K562 (cell line): Measurements from ENCODE around the gene RPL10A. TPM values are rescaled to one million over a fixed set of nuclear protein-coding genes. Genes with fewer than 3 reads are reported as not detected.
A peak's percentile ranks its signal among the peaks of the same experiment; 100 is the strongest.

Experiments
- ATAC-seq: fragments of 200-7000 bp; cut with Tn5 transposase; 3 replicates; pipeline ENCODE4 v1.9.1; 2020; ENCODE audit warnings: moderate library complexity
- BruUV-seq: library from RNA; stranded (reverse); fragments of 400-500 nt; replicated peaks from 2 replicates; lab custom pipeline; 2021; lab: Mats Ljungman, UMichigan
- CTCF ChIA-PET: fragments of 300-600 bp; formaldehyde crosslinking; extraction: SDS; loops from one replicate; lab custom pipeline; 2021; ENCODE audit warnings: low intra/inter-chr PET ratio; lab: Yijun Ruan, JAX
- POLR2A ChIA-PET: fragments of 300-600, 350-650 bp; sonication (Branson Sonifier 250); formaldehyde crosslinking; extraction: SDS; loops from one replicate; lab custom pipeline; 2021; ENCODE audit warnings: antibody characterized with exemption, inconsistent platforms; lab: Yijun Ruan, JAX
- DNase-seq, 4 experiments: peaks; one replicate each; pipeline versions ENCODE4 v3.0.0 to v3.0.0-alpha.2; 2011 to 2018; ENCODE audit warnings: low spot score in 3 of 4, mixed read lengths in 3 of 4; ENCODE audit errors: extremely low read depth in 1 of 4
- FAIRE-seq: peaks from 2 replicates; lab custom pipeline; 2011; peaks lifted over from hg19 to GRCh38; lab: Jason Lieb, UNC
- H2AFZ ChIP-seq: 2 replicates; pipeline ENCODE4 v1.6.0; 2011; ENCODE audit warnings: low read depth, low read length, control low read depth, inconsistent platforms
- H3K27ac ChIP-seq: fragments of 200-600 bp; 3 replicates; pipeline ENCODE4 v1.8.0; 2011; ENCODE audit warnings: low read depth, mild to moderate bottlenecking, control low read depth, inconsistent platforms, low read length, moderate library complexity, mixed read lengths; ENCODE audit errors: extremely low read depth
- H3K27me3 ChIP-seq, 2 experiments: fragments of 300-600 bp in 1 of 2; 2 replicates in 1 of 2; 3 replicates in 1 of 2; pipeline versions ENCODE4 v1.6.0 to v1.8.0; 2011; ENCODE audit warnings: inconsistent platforms in 2 of 2, low read length in 2 of 2, mild to moderate bottlenecking in 1 of 2, mixed read lengths in 1 of 2, moderate library complexity in 1 of 2; ENCODE audit not compliant: control insufficient read depth in 2 of 2, insufficient read depth in 2 of 2
- H3K36me3 ChIP-seq: fragments of 300-600 bp; 3 replicates; pipeline ENCODE4 v1.8.0; 2011; ENCODE audit warnings: mild to moderate bottlenecking, low read length, inconsistent platforms; ENCODE audit not compliant: control insufficient read depth, insufficient read depth
- H3K4me1 ChIP-seq, 2 experiments: fragments of 200-600 bp in 1 of 2; replicated peaks in 1 of 2; 2 replicates in 1 of 2; 3 replicates in 1 of 2; pipeline versions ENCODE4 v1.5.1 to v1.8.0; 2011; ENCODE audit warnings: inconsistent platforms in 2 of 2, low read length in 2 of 2, mild to moderate bottlenecking in 1 of 2, mixed read lengths in 1 of 2, moderate library complexity in 1 of 2; ENCODE audit not compliant: control insufficient read depth in 2 of 2, insufficient read depth in 2 of 2
- H3K4me2 ChIP-seq: 2 replicates; pipeline ENCODE4 v1.6.1; 2011; ENCODE audit warnings: low read length, control low read depth, inconsistent platforms, mixed read lengths; ENCODE audit not compliant: insufficient read depth
- H3K4me3 ChIP-seq: fragments of 200-600 bp; sonication (generic), shearing (Covaris generic); 2 replicates; pipeline ENCODE4 v1.5.1; 2016; ENCODE audit warnings: control low read depth, inconsistent platforms
- H3K79me2 ChIP-seq: fragments of 200-600 bp; 3 replicates; pipeline ENCODE4 v1.8.0; 2011; ENCODE audit warnings: low read length, inconsistent platforms; ENCODE audit not compliant: control insufficient read depth, insufficient read depth
- H3K9ac ChIP-seq, 2 experiments: 2 replicates each; pipeline versions ENCODE4 v1.6.0 to v1.6.1; 2011; ENCODE audit warnings: low read depth in 2 of 2, low read length in 2 of 2, control low read depth in 1 of 2, inconsistent platforms in 1 of 2, mild to moderate bottlenecking in 1 of 2, mixed read lengths in 1 of 2; ENCODE audit not compliant: insufficient read depth in 1 of 2
- H3K9me1 ChIP-seq: one replicate; pipeline ENCODE4 v1.6.0; 2011; ENCODE audit warnings: inconsistent platforms, mild to moderate bottlenecking, low read length, moderate library complexity; ENCODE audit not compliant: control insufficient read depth, insufficient read depth
- H3K9me3 ChIP-seq: replicated peaks from 2 replicates; pipeline ENCODE4 v1.5.1; 2011; ENCODE audit warnings: low read depth, low read length, inconsistent platforms; ENCODE audit not compliant: control insufficient read depth, insufficient read depth
- H4K20me1 ChIP-seq: replicated peaks from 2 replicates; pipeline ENCODE4 v1.6.1; 2011; ENCODE audit warnings: low read length, inconsistent platforms, mixed read lengths; ENCODE audit not compliant: control insufficient read depth, insufficient read depth
- CHD1 ChIP-seq: fragments of 200-600 bp; sonication (generic); IDR thresholded peaks from one replicate; pipeline ENCODE4 v1.6.1; 2012; ENCODE audit warnings: mild to moderate bottlenecking, moderate library complexity, low read length, inconsistent platforms
- GATAD2A ChIP-seq: fragments of 450-650 bp; IDR thresholded peaks from 2 replicates; pipeline ENCODE4 v1.6.1; 2017
- PBX2 ChIP-seq, 2 experiments: IDR thresholded peaks in 1 of 2; conservative IDR thresholded peaks in 1 of 2; 2 replicates each; pipeline ENCODE4 v1.6.1; 2016; ENCODE audit warnings: low read depth in 2 of 2, mild to moderate bottlenecking in 1 of 2, missing compliant biosample characterization in 1 of 2, missing genetic modification characterization in 1 of 2, moderate library complexity in 1 of 2
- PCBP2 ChIP-seq: fragments of 200-400 bp; formaldehyde crosslinking; IDR thresholded peaks from 2 replicates; pipeline ENCODE4 v1.6.1; 2018; ENCODE audit warnings: low read length, low read depth, mild to moderate bottlenecking, moderate library complexity; ENCODE audit not compliant: poor library complexity, severe bottlenecking
- RAD21 ChIP-seq, 2 experiments: fragments of 250-450 bp in 1 of 2; fragments of 450-650 bp in 1 of 2; sonication (Bioruptor Pico) in 1 of 2; formaldehyde crosslinking in 1 of 2; IDR thresholded peaks in 1 of 2; conservative IDR thresholded peaks in 1 of 2; 2 replicates each; pipeline versions ENCODE4 v1.4.0 to v1.8.0; 2020 to 2022; ENCODE audit warnings: mild to moderate bottlenecking in 2 of 2, moderate library complexity in 1 of 2
- SRSF7 ChIP-seq: fragments of 200-400 bp; formaldehyde crosslinking; optimal IDR thresholded peaks from 2 replicates; pipeline ENCODE3; 2017; ENCODE audit warnings: mild to moderate bottlenecking, low read depth, low read length
- TGIF2 ChIP-seq: sonication (generic); formaldehyde crosslinking; IDR thresholded peaks from 2 replicates; pipeline ENCODE4 v1.8.1; 2022; ENCODE audit warnings: mild to moderate bottlenecking, missing genetic modification reagents, moderate library complexity
- ZBTB7A ChIP-seq: IDR thresholded peaks from 2 replicates; pipeline ENCODE4 v1.6.1; 2011; ENCODE audit warnings: low read depth, mild to moderate bottlenecking, low read length, moderate library complexity, borderline replicate concordance; ENCODE audit not compliant: control insufficient read depth
- WGBS: fragments of 100-300 bp; shearing (Covaris generic); methylation state at CpG from one replicate; pipeline ENCODE4 v1.1.6; 2016; ENCODE audit warnings: low coverage, mixed read lengths; ENCODE audit not compliant: insufficient coverage; ENCODE audit errors: missing lambda C conversion rate; 5-methylcytosine and 5-hydroxymethylcytosine counted together
- in situ Hi-C: fragments of 300-500 bp; cut with MboI; formaldehyde crosslinking; loops from 4 replicates; pipeline ENCODE4 v1.15.0; 2018; ENCODE audit warnings: inconsistent platforms, mixed read lengths
- intact Hi-C: fragments of 100-400 bp; cut with micrococcal nuclease; formaldehyde crosslinking; loops from 2 replicates; pipeline ENCODE4 v1.14.2; 2022
- polyA plus RNA-seq, 8 experiments: library from polyadenylated mRNA; depleted of rRNA in 4 of 8; stranded (reverse) in 5 of 8; unstranded in 3 of 8; fragments of >200 nt; fragmentation: Nextera tagmentation in 2 of 8; fragmentation: Illumina TruSeq in 1 of 8; extraction: Ambion mirVana in 2 of 8; extraction: Trizol in 1 of 8; gene quantifications; 2 replicates each; pipeline versions ENCODE4 v1.2.1 to v1.2.3, GENCODE V29; 2011 to 2014; ENCODE audit warnings: inconsistent platforms in 1 of 8, missing spikeins in 1 of 8
- total RNA-seq, 7 experiments: library from RNA; depleted of rRNA in 6 of 7; stranded (reverse); fragments of >200 nt in 6 of 7; fragmentation: Illumina TruSeq in 2 of 7; extraction: Trizol in 2 of 7; gene quantifications; 2 replicates each; pipeline versions ENCODE4 v1.2.1 to v1.2.3, GENCODE V29; 2011 to 2021; ENCODE audit warnings: low replicate concordance in 1 of 7
- TF ChIP-seq, protein P1 (sequence below), 2 experiments: fragments of 450-650 bp in 1 of 2; sonication (generic) in 1 of 2; formaldehyde crosslinking; conservative IDR thresholded peaks; 2 replicates each; pipeline versions ENCODE4 v1.4.0 to v1.8.1; 2020 to 2022; ENCODE audit warnings: mild to moderate bottlenecking in 1 of 2, missing genetic modification reagents in 1 of 2
- TF ChIP-seq, protein P2 (sequence below): sonication (generic); formaldehyde crosslinking; IDR thresholded peaks from 2 replicates; pipeline ENCODE4 v1.8.0; 2023; ENCODE audit warnings: mild to moderate bottlenecking, missing genetic modification reagents
- TF ChIP-seq, protein P3 (sequence below): sonication (generic); formaldehyde crosslinking; IDR thresholded peaks from 2 replicates; pipeline ENCODE4 v1.9.0; 2022; ENCODE audit warnings: mild to moderate bottlenecking, missing genetic modification reagents
- TF ChIP-seq, protein P4 (sequence below): sonication (generic); formaldehyde crosslinking; IDR thresholded peaks from 2 replicates; pipeline ENCODE4 v1.9.0; 2022; ENCODE audit warnings: mild to moderate bottlenecking, missing genetic modification reagents

Gene RPL10A
- total and polyA plus RNA-seq, 9 of the 15 experiments (the other 6 are each of a cell fraction or from before 2014, with no cell fraction given): 1,589 to 3,237 (median 2,116) TPM

GRCh38 chr6:35494161-35494563, 26.0 kb downstream of the RPL10A start:
- FAIRE-seq (no peak), DNase-seq (no peak), ATAC-seq (no peak)
- Histone ChIP-seq H3K4me2 (no peak overlapping the region), H3K79me2 (peaks cover 44% of the 10 kb centered on the region), H4K20me1 (peaks cover 24% of the 10 kb centered on the region; the same call in 1 of the 2 replicates), H3K9me3 (no peaks in the 10 kb centered on the region), H3K4me1 (peaks cover 56 to 76% of the 10 kb centered on the region in 2 experiments), H2AFZ (no peak overlapping the region), H3K36me3 (no peaks in the 10 kb centered on the region), H3K4me3 (no peak overlapping the region), H3K9me1 (peaks cover 3% of the 10 kb centered on the region), H3K27ac (no peak overlapping the region), H3K9ac (peak overlapping the region in 1 of 2 experiments; percentile 69; a peak in 2 of 4 replicates), H3K27me3 (no peaks in the 10 kb centered on the region)
- POLR2A ChIA-PET: interaction anchor here (1.1 kb wide), 1 partner anchor 13 kb away, joined by 3 read pairs; no protein-coding TSS in a partner anchor
- WGBS: 41% methylated on average over 4 of the region's 4 CpGs
- no TSS peak for BruUV-seq
- CTCF ChIA-PET: no interaction called here
- in situ Hi-C loops (no loop called here), intact Hi-C loops (no loop called here)
- TF ChIP-seq PCBP2 (no peak), CHD1 (no peak), TGIF2 (CRISPR knock-in tag) (0 out of 2 replicates have a peak, but pooled peaks have one; percentile 26), ZBTB7A (no peak), RAD21 (CRISPR knock-in tag; conservative IDR thresholded peaks at IDR 0.05 in 1 of 2, IDR thresholded peaks at IDR 0.05 in 1 of 2) (no peak), GATAD2A (no peak), PBX2 (CRISPR knock-in tag; IDR thresholded peaks at IDR 0.05; ENCODE audit: low read depth) (no peak), PBX2 (tag; conservative IDR thresholded peaks at IDR 0.05; ENCODE audit: low read depth) (no peak), SRSF7 (no peak)
- TF ChIP-seq, protein P1, sequence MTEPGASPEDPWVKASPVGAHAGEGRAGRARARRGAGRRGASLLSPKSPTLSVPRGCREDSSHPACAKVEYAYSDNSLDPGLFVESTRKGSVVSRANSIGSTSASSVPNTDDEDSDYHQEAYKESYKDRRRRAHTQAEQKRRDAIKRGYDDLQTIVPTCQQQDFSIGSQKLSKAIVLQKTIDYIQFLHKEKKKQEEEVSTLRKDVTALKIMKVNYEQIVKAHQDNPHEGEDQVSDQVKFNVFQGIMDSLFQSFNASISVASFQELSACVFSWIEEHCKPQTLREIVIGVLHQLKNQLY (CRISPR knock-in tag; conservative IDR thresholded peaks at IDR 0.05): no peak
- TF ChIP-seq, protein P2, sequence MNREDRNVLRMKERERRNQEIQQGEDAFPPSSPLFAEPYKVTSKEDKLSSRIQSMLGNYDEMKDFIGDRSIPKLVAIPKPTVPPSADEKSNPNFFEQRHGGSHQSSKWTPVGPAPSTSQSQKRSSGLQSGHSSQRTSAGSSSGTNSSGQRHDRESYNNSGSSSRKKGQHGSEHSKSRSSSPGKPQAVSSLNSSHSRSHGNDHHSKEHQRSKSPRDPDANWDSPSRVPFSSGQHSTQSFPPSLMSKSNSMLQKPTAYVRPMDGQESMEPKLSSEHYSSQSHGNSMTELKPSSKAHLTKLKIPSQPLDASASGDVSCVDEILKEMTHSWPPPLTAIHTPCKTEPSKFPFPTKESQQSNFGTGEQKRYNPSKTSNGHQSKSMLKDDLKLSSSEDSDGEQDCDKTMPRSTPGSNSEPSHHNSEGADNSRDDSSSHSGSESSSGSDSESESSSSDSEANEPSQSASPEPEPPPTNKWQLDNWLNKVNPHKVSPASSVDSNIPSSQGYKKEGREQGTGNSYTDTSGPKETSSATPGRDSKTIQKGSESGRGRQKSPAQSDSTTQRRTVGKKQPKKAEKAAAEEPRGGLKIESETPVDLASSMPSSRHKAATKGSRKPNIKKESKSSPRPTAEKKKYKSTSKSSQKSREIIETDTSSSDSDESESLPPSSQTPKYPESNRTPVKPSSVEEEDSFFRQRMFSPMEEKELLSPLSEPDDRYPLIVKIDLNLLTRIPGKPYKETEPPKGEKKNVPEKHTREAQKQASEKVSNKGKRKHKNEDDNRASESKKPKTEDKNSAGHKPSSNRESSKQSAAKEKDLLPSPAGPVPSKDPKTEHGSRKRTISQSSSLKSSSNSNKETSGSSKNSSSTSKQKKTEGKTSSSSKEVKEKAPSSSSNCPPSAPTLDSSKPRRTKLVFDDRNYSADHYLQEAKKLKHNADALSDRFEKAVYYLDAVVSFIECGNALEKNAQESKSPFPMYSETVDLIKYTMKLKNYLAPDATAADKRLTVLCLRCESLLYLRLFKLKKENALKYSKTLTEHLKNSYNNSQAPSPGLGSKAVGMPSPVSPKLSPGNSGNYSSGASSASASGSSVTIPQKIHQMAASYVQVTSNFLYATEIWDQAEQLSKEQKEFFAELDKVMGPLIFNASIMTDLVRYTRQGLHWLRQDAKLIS (CRISPR knock-in tag): no peak
- TF ChIP-seq, protein P3, sequence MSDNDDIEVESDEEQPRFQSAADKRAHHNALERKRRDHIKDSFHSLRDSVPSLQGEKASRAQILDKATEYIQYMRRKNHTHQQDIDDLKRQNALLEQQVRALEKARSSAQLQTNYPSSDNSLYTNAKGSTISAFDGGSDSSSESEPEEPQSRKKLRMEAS (CRISPR knock-in tag): peak; percentile 48; the same call in 1 of the 2 replicates
- TF ChIP-seq, protein P4, sequence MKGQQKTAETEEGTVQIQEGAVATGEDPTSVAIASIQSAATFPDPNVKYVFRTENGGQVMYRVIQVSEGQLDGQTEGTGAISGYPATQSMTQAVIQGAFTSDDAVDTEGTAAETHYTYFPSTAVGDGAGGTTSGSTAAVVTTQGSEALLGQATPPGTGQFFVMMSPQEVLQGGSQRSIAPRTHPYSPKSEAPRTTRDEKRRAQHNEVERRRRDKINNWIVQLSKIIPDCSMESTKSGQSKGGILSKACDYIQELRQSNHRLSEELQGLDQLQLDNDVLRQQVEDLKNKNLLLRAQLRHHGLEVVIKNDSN (CRISPR knock-in tag): peak; percentile 21; the same call in 1 of the 2 replicates
